Stomach smooth muscle (tissue), 2 donors: Measurements from ENCODE around the gene QSOX2.

ENCODE experiments used
- H3K27ac ChIP-seq: one replicate; pipeline ENCODE4 v1.7.0; 2013; ENCODE audit warnings: mild to moderate bottlenecking, low read length, inconsistent platforms
- H3K27me3 ChIP-seq, 2 donors: one replicate each; pipeline ENCODE4 v1.7.0; 2013; ENCODE audit warnings: low read length in 2 of 2; ENCODE audit not compliant: insufficient read depth in 2 of 2, control insufficient read depth in 1 of 2
- H3K36me3 ChIP-seq, 2 donors: one replicate each; pipeline ENCODE4 v1.7.0; 2013; ENCODE audit warnings: low read length in 2 of 2; ENCODE audit not compliant: control insufficient read depth in 2 of 2, insufficient read depth in 2 of 2
- H3K4me1 ChIP-seq: one replicate; pipeline ENCODE4 v1.7.0; 2013; ENCODE audit warnings: low read length; ENCODE audit not compliant: control insufficient read depth, insufficient read depth
- H3K4me3 ChIP-seq, 2 donors: one replicate each; pipeline ENCODE4 v1.7.0; 2013; ENCODE audit warnings: low read length in 2 of 2
- H3K9ac ChIP-seq, 2 donors: one replicate each; pipeline ENCODE4 v1.7.0; 2013; ENCODE audit warnings: low read length in 2 of 2, mild to moderate bottlenecking in 1 of 2
- H3K9me3 ChIP-seq, 2 donors: one replicate each; pipeline ENCODE4 v1.7.0; 2013; ENCODE audit warnings: low read length in 2 of 2; ENCODE audit not compliant: control insufficient read depth in 2 of 2
- donor health status: healthy.
- donor health status: Pancreatic carcinoma.

Gene QSOX2

DNA sequence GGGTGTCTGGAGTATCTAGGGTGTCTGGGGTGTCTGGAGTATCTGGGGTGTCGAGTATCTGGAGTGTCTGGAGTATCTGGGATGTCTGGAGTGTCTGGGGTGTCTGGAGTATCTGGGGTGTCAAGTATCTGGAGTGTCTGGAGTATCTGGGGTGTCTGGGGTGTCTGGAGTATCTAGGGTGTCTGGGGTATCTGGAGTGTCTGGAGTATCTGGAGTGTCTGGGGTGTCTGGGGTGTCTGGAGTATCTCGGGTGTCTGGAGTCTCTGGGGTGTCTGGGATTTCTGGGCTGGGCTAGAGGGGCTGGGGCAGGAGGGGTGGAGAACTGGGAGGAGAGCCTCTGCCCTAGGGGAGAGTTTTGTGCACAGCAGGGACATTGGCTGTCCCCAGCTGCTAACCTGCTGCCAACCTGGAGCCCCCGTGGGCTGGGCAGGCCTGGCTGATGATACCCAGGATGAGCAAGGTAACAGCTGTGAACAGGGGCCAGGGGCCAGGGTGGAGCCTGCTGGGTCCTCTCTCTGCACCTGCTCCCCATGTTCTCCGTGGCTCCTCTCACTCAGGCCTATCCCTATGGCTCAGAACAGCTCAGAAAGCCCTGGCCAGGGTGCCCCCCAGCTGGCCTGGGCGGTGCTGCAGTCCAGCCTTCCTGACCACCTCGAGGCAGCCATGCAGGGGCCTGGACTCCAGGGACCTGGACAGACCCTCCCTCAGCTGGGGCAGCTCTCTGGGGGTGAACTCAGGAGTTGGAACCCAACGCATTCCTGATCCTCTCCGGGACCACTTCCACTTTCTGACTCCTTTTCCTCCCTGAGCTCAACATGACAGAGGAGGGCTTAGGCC lies 70.6 kb downstream of the QSOX2 start:
- H3K4me1 ChIP-seq, result no peaks in the 10 kb centered on the region
- H3K27ac ChIP-seq, result no peak overlapping the region
- H3K27me3 ChIP-seq, result peaks cover 9 to 15% of the 10 kb centered on the region in 2 donors
- H3K4me3 ChIP-seq, result no peak overlapping the region
- H3K9ac ChIP-seq, result no peak overlapping the region
- H3K36me3 ChIP-seq, result no peaks in the 10 kb centered on the region
- no peaks in the 10 kb centered on the region for H3K9me3 ChIP-seq

DNA sequence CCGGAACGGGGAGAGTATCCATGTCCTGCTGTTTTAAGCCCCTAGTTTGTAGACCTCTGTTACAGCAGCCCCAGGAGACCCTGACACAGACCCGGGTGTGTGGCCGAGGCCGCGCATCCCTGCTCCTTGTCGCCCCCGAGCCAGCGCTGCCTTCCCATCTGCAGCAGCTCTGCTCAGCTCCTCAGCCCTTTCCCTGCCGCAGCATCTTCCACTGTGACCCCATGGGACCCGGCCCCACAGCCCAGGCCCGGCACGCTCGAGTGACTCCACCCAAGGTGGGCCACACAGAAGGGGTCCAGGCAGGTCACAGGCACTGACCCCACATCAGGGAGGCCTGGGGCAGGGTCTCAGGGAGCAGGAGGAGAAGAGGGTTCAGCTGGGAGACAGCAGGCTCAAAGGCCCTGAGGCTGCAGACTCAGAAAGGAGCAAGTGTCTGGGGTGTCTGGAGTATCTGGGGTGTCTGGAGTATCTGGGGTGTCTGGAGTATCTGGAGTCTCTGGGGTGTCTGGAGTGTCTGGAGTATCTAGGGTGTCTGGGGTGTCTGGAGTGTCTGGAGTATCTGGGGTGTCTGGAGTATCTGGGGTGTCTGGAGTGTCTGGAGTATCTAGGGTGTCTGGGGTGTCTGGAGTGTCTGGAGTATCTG lies 71.8 kb downstream of the QSOX2 start:
- Histone ChIP-seq H3K9ac (no peak overlapping the region), H3K4me3 (no peak overlapping the region), H3K27ac (no peak overlapping the region), H3K27me3 (peaks cover 14 to 21% of the 10 kb centered on the region in 2 donors), H3K4me1 (no peaks in the 10 kb centered on the region), H3K36me3 (no peaks in the 10 kb centered on the region), H3K9me3 (no peaks in the 10 kb centered on the region)

GRCh38 chr9:136172412-136173079 lies 73.1 kb downstream of the QSOX2 start:
- Histone ChIP-seq H3K27ac (no peak overlapping the region), H3K4me3 (no peak overlapping the region), H3K9me3 (no peaks in the 10 kb centered on the region), H3K9ac (no peak overlapping the region), H3K27me3 (peaks cover 14 to 21% of the 10 kb centered on the region in 2 donors), H3K36me3 (no peaks in the 10 kb centered on the region), H3K4me1 (no peaks in the 10 kb centered on the region)

GRCh38 chr9:136171801-136172411 lies 73.7 kb downstream of the QSOX2 start:
- H3K9ac ChIP-seq, result no peak overlapping the region
- peaks cover 14 to 21% of the 10 kb centered on the region in 2 donors for H3K27me3 ChIP-seq
- no peaks in the 10 kb centered on the region for H3K36me3 ChIP-seq

GRCh38 chr9:136171009-136171800 lies 74.4 kb downstream of the QSOX2 start:
- no peak overlapping the region for H3K9ac ChIP-seq
- H3K4me1 ChIP-seq, result no peaks in the 10 kb centered on the region
- H3K27me3 ChIP-seq, result peaks cover 14 to 21% of the 10 kb centered on the region in 2 donors
- no peaks in the 10 kb centered on the region for H3K36me3 ChIP-seq
- no peaks in the 10 kb centered on the region for H3K9me3 ChIP-seq
- H3K27ac ChIP-seq, result no peak overlapping the region
- H3K4me3 ChIP-seq, result no peak overlapping the region

More at GRCh38 chr9:136171801-136172411, 73.7 kb downstream of the QSOX2 start:
- Histone ChIP-seq H3K9me3 (no peaks in the 10 kb centered on the region), H3K27ac (no peak overlapping the region), H3K4me3 (no peak overlapping the region), H3K4me1 (no peaks in the 10 kb centered on the region)

DNA sequence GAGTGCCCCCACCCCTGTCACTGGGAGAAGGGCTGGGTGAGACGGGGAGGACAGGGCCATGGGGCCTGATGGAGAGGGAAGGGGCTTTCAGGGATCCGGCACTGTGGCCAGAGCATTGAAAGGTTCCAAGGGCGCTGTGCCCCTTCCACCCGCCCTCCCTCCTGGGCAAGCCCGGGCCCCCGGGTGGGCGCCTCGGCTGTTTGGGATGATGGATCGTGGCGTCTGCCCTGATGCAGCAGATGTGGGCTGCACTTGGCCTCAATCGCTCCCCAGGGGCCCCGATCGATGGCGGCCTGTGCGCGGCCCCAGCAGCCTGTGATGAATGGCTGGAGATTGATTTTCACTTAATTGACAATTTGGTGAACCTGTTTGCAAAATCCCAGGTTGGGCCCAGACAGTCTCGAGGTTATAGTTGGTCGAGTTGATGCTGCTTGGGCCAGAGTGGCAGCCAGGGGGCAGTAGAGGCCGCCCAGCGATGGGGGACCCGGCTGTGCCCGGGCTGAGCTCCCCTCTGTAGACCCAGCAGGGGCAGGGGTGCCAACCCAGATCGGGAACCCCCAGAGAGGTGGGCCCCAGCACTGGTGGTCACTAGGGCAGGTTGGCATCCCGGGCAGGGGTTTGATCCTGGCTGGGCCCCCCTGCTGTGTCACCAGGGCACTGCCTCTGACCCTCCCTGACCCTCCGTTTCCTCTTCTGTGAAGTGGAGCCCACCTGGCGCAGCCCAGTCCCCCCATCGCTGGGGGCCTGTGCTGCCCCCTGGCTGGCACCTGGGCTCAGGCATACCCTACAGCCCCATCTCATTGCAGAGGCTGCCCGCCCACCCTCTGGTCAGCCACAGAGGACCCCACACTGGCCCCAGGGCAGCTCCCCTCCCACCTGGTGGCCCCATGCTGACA lies 75.4 kb downstream of the QSOX2 start:
- H3K9ac ChIP-seq, result no peak overlapping the region
- no peak overlapping the region for H3K27ac ChIP-seq
- H3K9me3 ChIP-seq, result no peaks in the 10 kb centered on the region
- no peaks in the 10 kb centered on the region for H3K36me3 ChIP-seq
- no peak overlapping the region for H3K4me3 ChIP-seq
- H3K27me3 ChIP-seq, result peaks cover 14 to 21% of the 10 kb centered on the region in 2 donors
- no peaks in the 10 kb centered on the region for H3K4me1 ChIP-seq

DNA sequence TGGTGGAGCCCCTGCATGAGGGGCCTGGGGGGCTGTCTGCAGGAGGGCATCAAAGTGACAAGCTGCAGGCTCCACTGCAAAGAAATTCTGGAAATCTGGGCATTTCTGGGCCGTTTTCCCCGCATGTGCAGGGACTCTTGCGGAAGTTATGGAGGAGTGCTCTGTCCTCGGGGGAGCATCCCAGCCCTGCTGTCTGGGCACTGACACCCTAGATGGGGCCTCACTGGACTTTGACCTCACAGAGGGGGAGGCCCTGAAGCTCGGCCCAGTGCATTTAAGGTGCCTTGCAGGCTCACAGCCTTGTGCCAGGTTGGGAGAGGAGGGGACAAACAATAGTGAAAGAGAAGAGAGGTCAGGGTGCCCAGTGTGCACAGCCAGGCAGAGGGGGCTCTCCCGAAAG lies 76.1 kb downstream of the QSOX2 start:
- Histone ChIP-seq H3K4me3 (no peak overlapping the region), H3K27me3 (peaks cover 14 to 21% of the 10 kb centered on the region in 2 donors), H3K9ac (no peak overlapping the region)

DNA sequence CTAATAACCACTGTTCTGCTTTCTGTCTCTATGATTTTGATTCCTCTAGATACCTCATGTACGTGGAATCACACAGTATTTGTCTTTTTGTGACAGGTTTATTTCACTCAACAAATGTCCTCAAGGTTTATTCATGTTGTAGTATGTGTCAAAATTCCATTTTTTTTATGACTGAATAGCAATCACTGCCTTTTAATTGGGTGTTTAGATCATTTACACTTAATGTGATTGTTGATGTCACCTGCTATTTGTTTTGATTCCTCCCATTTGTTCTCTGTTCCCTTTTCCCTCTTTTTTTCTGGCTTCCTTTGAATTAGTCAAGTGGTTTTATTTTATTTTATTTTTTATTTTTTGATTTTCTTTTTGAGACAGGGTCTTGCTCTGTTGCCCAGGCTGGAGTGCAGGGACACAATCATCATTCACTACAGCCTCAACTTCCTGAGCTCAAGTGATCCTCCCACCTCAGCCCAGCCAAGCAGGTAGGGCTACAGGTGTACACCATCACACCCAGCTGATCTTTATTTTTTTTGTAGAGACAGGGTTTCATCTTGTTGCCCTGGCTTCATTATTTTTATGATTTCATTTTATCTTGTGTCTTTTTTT lies 82.3 kb downstream of the QSOX2 start:
- Histone ChIP-seq H3K4me1 (no peaks in the 10 kb centered on the region), H3K9ac (no peak overlapping the region), H3K9me3 (no peaks in the 10 kb centered on the region), H3K27me3 (peaks cover 3 to 4% of the 10 kb centered on the region in 2 donors), H3K27ac (no peak overlapping the region), H3K4me3 (no peak overlapping the region), H3K36me3 (no peaks in the 10 kb centered on the region)

More for the DNA sequence above, 76.1 kb downstream of the QSOX2 start:
- Histone ChIP-seq H3K36me3 (no peaks in the 10 kb centered on the region), H3K4me1 (no peaks in the 10 kb centered on the region), H3K9me3 (no peaks in the 10 kb centered on the region), H3K27ac (no peak overlapping the region)

DNA sequence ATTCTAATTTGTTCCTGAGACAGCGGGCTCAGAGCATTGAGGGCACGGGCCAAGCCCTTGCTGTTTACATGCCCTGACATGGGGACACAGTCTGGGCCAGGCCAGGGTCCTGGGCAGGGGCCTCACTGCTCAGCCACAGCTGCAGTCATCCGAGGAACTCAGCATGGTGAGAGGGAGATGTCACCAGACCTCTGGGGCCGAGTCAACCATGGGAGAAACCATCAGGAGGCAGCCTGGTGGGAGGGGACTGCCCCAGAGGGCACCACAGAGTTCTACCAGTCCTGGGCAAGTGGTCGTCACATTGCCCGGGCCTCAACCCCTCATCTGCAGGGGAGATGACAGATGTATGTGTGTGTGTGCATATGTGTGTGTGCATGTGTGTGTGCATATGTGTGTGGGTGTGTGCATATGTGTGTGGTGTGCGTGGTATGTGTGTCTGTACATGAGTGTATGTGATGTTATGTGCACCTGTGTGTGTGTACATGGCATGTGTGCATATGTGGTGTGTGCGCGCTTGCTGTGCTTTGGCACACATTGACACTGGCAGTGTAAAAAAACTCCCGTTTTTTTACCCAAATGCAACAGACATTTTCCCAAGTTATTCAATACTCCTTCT lies 84.5 kb downstream of the QSOX2 start:
- no peak overlapping the region for H3K27ac ChIP-seq
- H3K4me3 ChIP-seq, result no peak overlapping the region
- no peaks in the 10 kb centered on the region for H3K4me1 ChIP-seq
- H3K9me3 ChIP-seq, result no peaks in the 10 kb centered on the region
- no peak overlapping the region for H3K9ac ChIP-seq
- H3K27me3 ChIP-seq, result peaks cover 12 to 19% of the 10 kb centered on the region in 2 donors
- H3K36me3 ChIP-seq, result no peaks in the 10 kb centered on the region
